BLaER1 treated with 17β-estradiol and CSF1 and Interleukin-3, amounts not matched to agents 10 nM and 100 nM (cell line): ENCODE results near the gene RNASE7.
"Not testable (repeated sequence)": the region's sequence is repeated elsewhere in the genome, so short reads cannot be mapped to it uniquely, and the experiment has no call there.

Experiments
- H3K27ac ChIP-seq, 11 experiments: shearing (Covaris generic); formaldehyde crosslinking; 2 replicates each; pipeline ENCODE4 v1.8.1; 2022
- H3K27me3 ChIP-seq, 11 experiments: shearing (Covaris generic); formaldehyde crosslinking; 2 replicates each; pipeline ENCODE4 v1.8.1; 2022
- H3K36me3 ChIP-seq, 11 experiments: shearing (Covaris generic); formaldehyde crosslinking; 2 replicates each; pipeline ENCODE4 v1.8.1; 2022
- H3K4me1 ChIP-seq, 10 experiments: shearing (Covaris generic); formaldehyde crosslinking; 2 replicates each; pipeline ENCODE4 v1.8.1; 2022
- H3K4me2 ChIP-seq, 11 experiments: shearing (Covaris generic); formaldehyde crosslinking; 2 replicates each; pipeline ENCODE4 v1.8.1; 2022
- H3K4me3 ChIP-seq, 10 experiments: shearing (Covaris generic); formaldehyde crosslinking; 2 replicates each; pipeline ENCODE4 v1.8.1; 2022
- H3K9ac ChIP-seq, 11 experiments: shearing (Covaris generic); formaldehyde crosslinking; 2 replicates each; pipeline ENCODE4 v1.8.1; 2022
- H3K9me3 ChIP-seq, 11 experiments: shearing (Covaris generic); formaldehyde crosslinking; replicated peaks in 1 of 11; 2 replicates each; pipeline ENCODE4 v1.8.1; 2022
- H4K20me1 ChIP-seq, 11 experiments: shearing (Covaris generic); formaldehyde crosslinking; 2 replicates each; pipeline ENCODE4 v1.8.1; 2022
- Cebpa-rat ChIP-seq, 11 experiments: shearing (Covaris generic); IDR thresholded peaks; 2 replicates each; pipeline ENCODE4 v1.8.1; 2022

The RNASE7 gene

GRCh38 chr14:21003788-21004346 lies 38.3 kb upstream of the RNASE7 start:
- H3K4me3 ChIP-seq: no peak overlapping the region
- no peak for TF ChIP-seq Cebpa-rat (IDR thresholded peaks at IDR 0.05)
- H3K36me3 ChIP-seq: no peaks in the 10 kb centered on the region
- H3K27ac ChIP-seq: no peak overlapping the region
- H3K9me3 ChIP-seq: no peaks in the 10 kb centered on the region
- no peaks in the 10 kb centered on the region for H3K27me3 ChIP-seq
- no peak overlapping the region for H3K9ac ChIP-seq
- no peaks in the 10 kb centered on the region for H4K20me1 ChIP-seq
- H3K4me1 ChIP-seq: peaks cover 0 to 10% (median 5%) of the 10 kb centered on the region in 10 experiments; a peak in 11 of 20 replicates
- H3K4me2 ChIP-seq: peak overlapping the region in 6 of 11 experiments; percentile 3 to 42 (median 20); a peak in 6 of 22 replicates

DNA sequence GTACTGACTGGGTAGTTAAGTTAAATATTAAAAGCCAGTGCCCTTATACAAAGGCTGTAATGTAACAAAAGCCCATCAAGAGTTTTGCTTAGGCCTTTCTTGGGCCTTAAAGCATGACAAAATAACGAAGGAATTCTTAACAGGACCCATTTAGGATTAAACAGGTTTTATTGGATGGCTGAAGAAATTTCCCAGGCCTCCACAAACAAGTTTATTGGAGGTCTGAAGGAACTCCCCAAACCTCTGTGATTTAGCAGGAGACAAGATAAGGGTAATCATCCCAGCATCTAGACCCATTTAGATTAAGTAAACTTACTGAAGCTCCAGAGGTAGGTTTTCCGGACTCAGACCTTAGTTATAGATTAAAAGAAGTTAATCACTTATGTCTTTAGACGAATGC lies 32.4 kb upstream of the RNASE7 start:
- H3K27ac ChIP-seq, H3K9me3 ChIP-seq, H3K4me2 ChIP-seq, H3K4me3 ChIP-seq, H4K20me1 ChIP-seq, H3K36me3 ChIP-seq, H3K27me3 ChIP-seq, H3K9ac ChIP-seq, H3K4me1 ChIP-seq: not testable (repeated sequence)

GRCh38 chr14:21011136-21011535 lies 31.0 kb upstream of the RNASE7 start:
- Histone ChIP-seq H3K27me3 (no peaks in the 10 kb centered on the region), H3K9me3 (no peaks in the 10 kb centered on the region), H3K4me3 (no peak overlapping the region), H3K27ac (no peak overlapping the region), H3K36me3 (no peaks in the 10 kb centered on the region), H3K4me2 (no peak overlapping the region), H3K9ac (no peak overlapping the region), H3K4me1 (peaks cover 0 to 13% (median 0%) of the 10 kb centered on the region in 10 experiments; a peak in 9 of 20 replicates), H4K20me1 (no peaks in the 10 kb centered on the region; a peak in 1 of 22 replicates)
- no peak for TF ChIP-seq Cebpa-rat (IDR thresholded peaks at IDR 0.05)

GRCh38 chr14:21014761-21015190 lies 27.4 kb upstream of the RNASE7 start:
- Histone ChIP-seq H3K9me3 (no peaks in the 10 kb centered on the region), H3K27ac (no peak overlapping the region), H3K4me1 (peaks cover 0 to 45% (median 14%) of the 10 kb centered on the region in 10 experiments; a peak in 12 of 20 replicates), H3K36me3 (peaks cover 0 to 18% (median 0%) of the 10 kb centered on the region in 11 experiments; a peak in 7 of 22 replicates), H3K4me2 (peak overlapping the region in 1 of 11 experiments; percentile 13; a peak in 2 of 22 replicates), H3K27me3 (no peaks in the 10 kb centered on the region), H4K20me1 (no peaks in the 10 kb centered on the region; a peak in 1 of 22 replicates), H3K9ac (no peak overlapping the region), H3K4me3 (no peak overlapping the region)
- TF ChIP-seq Cebpa-rat (IDR thresholded peaks at IDR 0.05): no peak

DNA sequence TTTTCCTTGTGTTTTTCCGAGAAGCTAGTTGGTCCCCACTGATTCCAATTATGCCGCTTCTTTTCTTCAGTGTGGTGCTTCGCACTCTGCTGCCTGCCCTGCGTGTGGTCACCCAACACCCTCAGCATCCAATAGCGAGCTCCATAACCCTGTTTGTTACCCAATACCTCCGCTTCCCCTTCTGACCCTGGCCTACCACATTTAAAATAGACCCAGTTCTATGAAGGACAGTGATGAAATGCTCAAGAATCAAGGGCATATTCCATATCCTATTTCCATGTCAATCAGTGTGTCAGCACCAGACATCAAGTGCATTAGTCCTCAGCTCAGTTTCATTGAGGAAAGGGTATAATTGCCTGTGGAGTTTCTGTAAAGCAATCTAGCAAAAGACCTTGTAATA lies 26.9 kb upstream of the RNASE7 start:
- no peak for TF ChIP-seq Cebpa-rat (IDR thresholded peaks at IDR 0.05)
- H4K20me1 ChIP-seq: no peaks in the 10 kb centered on the region; a peak in 1 of 22 replicates

DNA sequence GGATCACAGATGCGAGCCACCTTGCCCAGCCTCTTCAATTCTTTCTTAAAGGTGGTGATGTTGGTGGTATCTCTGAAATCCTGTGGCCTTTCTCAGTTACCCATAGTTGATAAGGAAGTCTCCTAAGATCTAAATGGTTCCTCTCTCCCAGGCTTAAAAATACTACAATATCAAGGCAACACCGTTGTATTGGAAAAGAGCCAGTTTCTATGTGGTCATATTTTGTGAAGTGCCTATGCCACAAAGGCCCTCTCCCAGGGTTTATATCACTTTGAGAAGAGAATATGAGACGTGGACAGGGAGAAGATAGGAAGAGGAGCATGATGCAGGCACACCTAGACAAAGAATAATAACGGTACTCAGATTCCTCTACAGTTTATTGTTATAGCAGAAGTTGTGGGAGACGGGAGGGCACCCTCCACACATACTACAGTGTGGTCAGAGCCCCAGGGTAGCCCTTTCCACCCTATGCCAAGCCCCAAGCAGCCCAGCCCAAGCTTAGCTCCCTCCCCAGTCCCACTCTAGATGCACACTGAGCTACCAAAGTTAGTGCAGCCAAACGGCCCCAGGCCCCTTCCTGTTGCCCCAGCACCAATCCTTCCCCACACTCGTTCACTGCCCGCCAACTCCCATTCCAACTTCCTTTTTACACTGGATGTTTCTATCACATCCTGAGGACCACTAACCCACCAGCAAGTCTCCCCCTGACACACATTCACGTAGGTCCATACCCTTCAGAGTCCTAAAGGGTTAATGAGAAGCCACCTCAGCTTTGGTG lies 25.6 kb upstream of the RNASE7 start:
- H3K4me3 ChIP-seq: no peak overlapping the region
- TF ChIP-seq Cebpa-rat (IDR thresholded peaks at IDR 0.05): no peak
- H3K27ac ChIP-seq: no peak overlapping the region
- H3K9me3 ChIP-seq: no peaks in the 10 kb centered on the region
- H3K4me2 ChIP-seq: peak overlapping the region in 5 of 11 experiments; percentile 8 to 61 (median 40); a peak in 8 of 22 replicates
- H3K27me3 ChIP-seq: no peaks in the 10 kb centered on the region
- H3K9ac ChIP-seq: no peak overlapping the region
- H3K4me1 ChIP-seq: peaks cover 0 to 45% (median 16%) of the 10 kb centered on the region in 10 experiments; a peak in 12 of 20 replicates
- peaks cover 0 to 18% (median 4%) of the 10 kb centered on the region in 11 experiments; a peak in 8 of 22 replicates for H3K36me3 ChIP-seq
- no peaks in the 10 kb centered on the region; a peak in 1 of 22 replicates for H4K20me1 ChIP-seq

More for the DNA sequence above, 26.9 kb upstream of the RNASE7 start:
- Histone ChIP-seq H3K9me3 (no peaks in the 10 kb centered on the region), H3K4me1 (peaks cover 0 to 45% (median 14%) of the 10 kb centered on the region in 10 experiments; a peak in 12 of 20 replicates), H3K36me3 (peaks cover 0 to 18% (median 0%) of the 10 kb centered on the region in 11 experiments; a peak in 7 of 22 replicates), H3K9ac (no peak overlapping the region), H3K4me3 (no peak overlapping the region), H3K27me3 (no peaks in the 10 kb centered on the region), H3K27ac (no peak overlapping the region), H3K4me2 (peak overlapping the region in 1 of 11 experiments; percentile 13; a peak in 3 of 22 replicates)

GRCh38 chr14:21017528-21018245 lies 24.5 kb upstream of the RNASE7 start:
- Histone ChIP-seq H3K4me1 (peaks cover 0 to 55% (median 20%) of the 10 kb centered on the region in 10 experiments; a peak in 13 of 20 replicates), H3K27ac (0 out of 22 replicates have a peak overlapping the region, but pooled peaks of 1 of the 11 experiments have one; percentile 5), H3K36me3 (peaks cover 0 to 18% (median 4%) of the 10 kb centered on the region in 11 experiments; a peak in 8 of 22 replicates), H3K4me3 (no peak overlapping the region), H3K9ac (no peak overlapping the region), H4K20me1 (no peaks in the 10 kb centered on the region; a peak in 1 of 22 replicates), H3K9me3 (no peaks in the 10 kb centered on the region), H3K27me3 (no peaks in the 10 kb centered on the region), H3K4me2 (peak overlapping the region in 5 of 11 experiments; percentile 25 to 61 (median 40); a peak in 10 of 22 replicates)
- TF ChIP-seq Cebpa-rat (IDR thresholded peaks at IDR 0.05): no peak

DNA sequence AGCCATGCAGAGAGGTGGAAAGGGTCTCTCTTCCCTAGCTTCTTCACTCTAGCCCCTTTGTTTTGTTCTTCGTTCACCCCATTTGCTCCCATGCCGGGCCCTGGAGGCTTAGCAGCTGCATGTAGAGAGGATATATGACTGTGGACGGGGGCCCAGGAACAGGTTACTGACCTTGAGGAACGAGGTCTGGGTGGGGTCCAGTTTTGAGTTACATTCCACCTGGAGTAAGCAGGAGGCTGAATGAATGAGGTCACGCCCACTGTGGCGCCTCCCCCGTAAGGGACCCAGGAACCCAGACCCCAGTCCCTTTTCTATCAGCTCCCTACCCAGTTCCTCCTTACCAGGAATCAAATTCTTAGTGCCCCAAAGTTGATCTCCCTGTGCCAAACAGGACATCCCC lies 23.9 kb upstream of the RNASE7 start:
- H3K4me2 ChIP-seq: peak overlapping the region in 2 of 11 experiments; percentile 40 to 61; a peak in 5 of 22 replicates

More for the DNA sequence above, 23.9 kb upstream of the RNASE7 start:
- H3K27me3 ChIP-seq: no peaks in the 10 kb centered on the region
- H3K36me3 ChIP-seq: peaks cover 0 to 18% (median 4%) of the 10 kb centered on the region in 11 experiments; a peak in 8 of 22 replicates
- H4K20me1 ChIP-seq: no peaks in the 10 kb centered on the region
- no peak overlapping the region for H3K27ac ChIP-seq
- peaks cover 1 to 61% (median 25%) of the 10 kb centered on the region in 10 experiments; a peak in 19 of 20 replicates for H3K4me1 ChIP-seq
- TF ChIP-seq Cebpa-rat (IDR thresholded peaks at IDR 0.05): no peak
- H3K9ac ChIP-seq: no peak overlapping the region
- H3K4me3 ChIP-seq: no peak overlapping the region
- H3K9me3 ChIP-seq: no peaks in the 10 kb centered on the region
